Heart left ventricle (tissue), 16 donors: ENCODE measurements around the gene MICAL3. TPM values are rescaled to one million over a fixed set of nuclear protein-coding genes. Genes with fewer than 3 reads are reported as not detected.

ENCODE experiments used
- ATAC-seq, 4 donors: fragments of 200-7000 bp; cut with Tn5 transposase; one replicate each; pipeline ENCODE4 v1.9.1; 2020 to 2022; ENCODE audit warnings: moderate library complexity in 4 of 4, mild to moderate bottlenecking in 3 of 4, moderate number of reproducible peaks in 1 of 4
- DNase-seq, 5 donors: peaks; one replicate each; pipeline ENCODE4 v3.0.0-alpha.2; 2020
- H3K27ac ChIP-seq, 12 donors: fragments of 200-600 bp; sonication (generic) in 4 of 12; one replicate each; pipeline versions ENCODE4 v1.5.0 to v1.8.0; 2016 to 2022; ENCODE audit warnings: mild to moderate bottlenecking in 2 of 12
- H3K27me3 ChIP-seq, 9 donors: fragments of 200-600 bp; sonication (generic) in 2 of 9; one replicate each; pipeline versions ENCODE4 v1.5.1 to v1.8.0; 2016 to 2022; ENCODE audit warnings: mild to moderate bottlenecking in 3 of 9
- H3K36me3 ChIP-seq, 9 donors: fragments of 200-600 bp; sonication (generic) in 2 of 9; one replicate each; pipeline versions ENCODE4 v1.5.0 to v1.8.0; 2018 to 2022; ENCODE audit warnings: mild to moderate bottlenecking in 2 of 9
- H3K4me1 ChIP-seq, 12 donors: fragments of 200-600 bp; sonication (generic) in 4 of 12; one replicate each; pipeline versions ENCODE4 v1.5.0 to v1.8.0; 2016 to 2022; ENCODE audit warnings: mild to moderate bottlenecking in 3 of 12
- H3K4me3 ChIP-seq, 12 donors: fragments of 200-600 bp; sonication (generic) in 4 of 12; one replicate each; pipeline versions ENCODE4 v1.5.0 to v1.8.0; 2017 to 2022; ENCODE audit warnings: mild to moderate bottlenecking in 9 of 12, moderate library complexity in 4 of 12
- H3K9me3 ChIP-seq, 12 donors: fragments of 200-600 bp; sonication (generic) in 4 of 12; one replicate each; pipeline versions ENCODE4 v1.5.0 to v1.8.0; 2016 to 2022; ENCODE audit warnings: mild to moderate bottlenecking in 1 of 12
- POLR2A ChIP-seq, 2 donors: fragments of 450-650 bp; IDR thresholded peaks; one replicate each; pipeline ENCODE4 v1.6.1; 2017; ENCODE audit warnings: antibody characterized with exemption in 2 of 2, mild to moderate bottlenecking in 2 of 2, moderate library complexity in 2 of 2
- WGBS, 4 donors: extraction: QIAGEN DNeasy Blood & Tissue Kit in 2 of 4; methylation state at CpG; one replicate each; pipeline versions ENCODE4 v1.1.5 to v1.1.7; 2013 to 2018; 5-methylcytosine and 5-hydroxymethylcytosine counted together
- intact Hi-C, 10 donors: fragments of 100-400 bp; cut with DNase I; formaldehyde crosslinking; loops; one replicate each; pipeline versions ENCODE4 v1.11.1 to v1.14.2; 2022
- polyA plus RNA-seq, 2 donors: library from polyadenylated mRNA; stranded (reverse); fragments of 200-250 nt; gene quantifications; one replicate each; pipeline ENCODE4 v1.2.3, GENCODE V29; 2013
- total RNA-seq, 9 donors: library from RNA; depleted of rRNA in 2 of 9; stranded (reverse); fragments of >200 nt in 2 of 9; fragmentation: NEBNext Ultra II Directional in 3 of 9; extraction: Animal tissue kit (Norgen Biotek cat#: 25700) in 3 of 9; gene quantifications; one replicate each; pipeline versions ENCODE4 v1.1.0 to v1.2.4, GENCODE V29; 2016 to 2023
- TF ChIP-seq, protein P1 (sequence below), 12 donors: fragments of 200-600 bp; sonication (generic) in 4 of 12; IDR thresholded peaks; one replicate each; pipeline versions ENCODE4 v1.5.0 to v1.8.0; 2018 to 2022; ENCODE audit warnings: antibody characterized with exemption in 12 of 12, mild to moderate bottlenecking in 5 of 12
- donor health status: ischemic (EF 13 %, LVEDD 7.1; RV severe dilation, severe dysfunction).
- donor health status: healthy with polysubstance abuse.
- donor health status: DM: no; HTN: yes; CAD: no.
- donor health status: DM: no; HTN: no; CAD: no.
- donor health status: ischemic (EF 25% LVEDD 6.9; RV normal size, moderate dysfunction).
- donor health status: ischemic (EF 25% LVEDD 5.7; RV mildly dilated, moderate dysfunction).
- donor health status: healthy.
- donor health status: DM: yes; HTN: yes; CAD: no.
- donor health status: ischemic (EF 35%, LVEDD 5.7; RV mildly dilated, moderate dysfunction).
- donor health status: nonischemic (EF 11% LVEDD 7.7; RV severe dilation, severe dysfunction).
- donor health status: DM: yes; HTN: yes; CAD: no.
- donor health status: PGD.
- donor health status: ischemic (EF 29% LVEDD 5.4; RV normal size, mild dysfunction).
- donor health status: nonischemic (EF 23%, LVEDD 6.1; RV moderate dilation, normal function).

MICAL3 gene
- total and polyA plus RNA-seq, 11 donors = 41.3 to 125 (median 83.3) TPM

DNA sequence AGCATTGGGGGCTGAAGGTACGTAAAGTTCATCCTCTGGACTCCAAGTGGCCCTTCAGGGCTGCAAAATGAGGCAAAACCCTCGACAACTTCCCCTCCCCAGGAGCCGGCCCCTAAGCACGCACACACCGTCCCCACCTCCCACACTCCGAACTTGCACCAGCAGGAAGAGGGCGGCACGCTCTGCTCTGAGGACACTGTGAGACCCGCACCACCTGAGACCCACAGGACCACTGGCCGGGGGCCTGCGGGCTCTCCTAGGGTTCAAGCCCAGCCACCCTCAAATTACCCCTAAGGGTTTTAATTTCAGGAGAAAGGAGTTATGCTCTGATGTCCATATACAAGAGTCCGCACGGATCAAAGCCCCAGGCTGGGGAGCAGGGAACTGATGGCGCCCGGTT is 200.4 kb downstream of the MICAL3 start:
- H3K4me3 ChIP-seq = no peak overlapping the region
- intact Hi-C loops = no loop called here
- peaks cover 0 to 66% (median 49%) of the 10 kb centered on the region in 9 donors for H3K36me3 ChIP-seq
- DNase-seq (no peak), ATAC-seq (no peak)
- WGBS, 4 donors = 87 to 95% (median 91%) methylated on average over 12 to 15 of the region's 15 CpGs
- H3K9me3 ChIP-seq = no peaks in the 10 kb centered on the region
- peaks cover 0 to 19% (median 0%) of the 10 kb centered on the region in 12 donors for H3K4me1 ChIP-seq
- TF ChIP-seq, protein P1, sequence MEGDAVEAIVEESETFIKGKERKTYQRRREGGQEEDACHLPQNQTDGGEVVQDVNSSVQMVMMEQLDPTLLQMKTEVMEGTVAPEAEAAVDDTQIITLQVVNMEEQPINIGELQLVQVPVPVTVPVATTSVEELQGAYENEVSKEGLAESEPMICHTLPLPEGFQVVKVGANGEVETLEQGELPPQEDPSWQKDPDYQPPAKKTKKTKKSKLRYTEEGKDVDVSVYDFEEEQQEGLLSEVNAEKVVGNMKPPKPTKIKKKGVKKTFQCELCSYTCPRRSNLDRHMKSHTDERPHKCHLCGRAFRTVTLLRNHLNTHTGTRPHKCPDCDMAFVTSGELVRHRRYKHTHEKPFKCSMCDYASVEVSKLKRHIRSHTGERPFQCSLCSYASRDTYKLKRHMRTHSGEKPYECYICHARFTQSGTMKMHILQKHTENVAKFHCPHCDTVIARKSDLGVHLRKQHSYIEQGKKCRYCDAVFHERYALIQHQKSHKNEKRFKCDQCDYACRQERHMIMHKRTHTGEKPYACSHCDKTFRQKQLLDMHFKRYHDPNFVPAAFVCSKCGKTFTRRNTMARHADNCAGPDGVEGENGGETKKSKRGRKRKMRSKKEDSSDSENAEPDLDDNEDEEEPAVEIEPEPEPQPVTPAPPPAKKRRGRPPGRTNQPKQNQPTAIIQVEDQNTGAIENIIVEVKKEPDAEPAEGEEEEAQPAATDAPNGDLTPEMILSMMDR (IDR thresholded peaks at IDR 0.05) = no peak
- TF ChIP-seq POLR2A (IDR thresholded peaks at IDR 0.05) = no peak
- no peaks in the 10 kb centered on the region for H3K27me3 ChIP-seq
- peak overlapping the region in 5 of 12 donors; percentile 26 to 66 (median 49) for H3K27ac ChIP-seq

DNA sequence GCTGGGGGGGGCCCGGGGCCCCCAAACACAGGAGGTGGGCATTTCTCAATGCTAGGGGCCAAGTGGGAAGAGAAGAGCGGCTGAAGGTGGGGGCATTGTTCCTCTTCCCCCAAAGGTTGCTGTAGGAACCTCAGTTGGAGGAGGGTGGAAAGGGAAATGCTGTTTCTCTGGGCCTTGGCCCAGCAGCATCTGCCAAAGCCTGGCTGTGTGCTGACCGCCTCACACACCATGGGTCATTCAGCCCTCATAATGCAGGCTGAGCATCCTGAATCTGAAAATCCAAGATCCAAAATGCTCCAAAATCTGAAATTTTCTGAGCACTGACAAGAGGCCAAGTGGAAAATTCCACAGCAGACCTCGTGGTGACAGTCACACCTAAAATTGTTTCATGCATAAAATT is 201.1 kb downstream of the MICAL3 start:
- peaks cover 0 to 12% (median 0%) of the 10 kb centered on the region in 12 donors for H3K4me1 ChIP-seq
- TF ChIP-seq, protein P1 (IDR thresholded peaks at IDR 0.05) = no peak
- TF ChIP-seq POLR2A (IDR thresholded peaks at IDR 0.05) = no peak
- H3K27me3 ChIP-seq = no peaks in the 10 kb centered on the region
- DNase-seq (no peak), ATAC-seq (no peak)
- peaks cover 0 to 70% (median 56%) of the 10 kb centered on the region in 9 donors for H3K36me3 ChIP-seq
- H3K27ac ChIP-seq = no peak overlapping the region
- H3K4me3 ChIP-seq = no peak overlapping the region
- WGBS, 4 donors = 92 to 98% (median 94%) methylated on average over 4 of the region's 4 CpGs
- no peaks in the 10 kb centered on the region for H3K9me3 ChIP-seq
- intact Hi-C loops = no loop called here

DNA sequence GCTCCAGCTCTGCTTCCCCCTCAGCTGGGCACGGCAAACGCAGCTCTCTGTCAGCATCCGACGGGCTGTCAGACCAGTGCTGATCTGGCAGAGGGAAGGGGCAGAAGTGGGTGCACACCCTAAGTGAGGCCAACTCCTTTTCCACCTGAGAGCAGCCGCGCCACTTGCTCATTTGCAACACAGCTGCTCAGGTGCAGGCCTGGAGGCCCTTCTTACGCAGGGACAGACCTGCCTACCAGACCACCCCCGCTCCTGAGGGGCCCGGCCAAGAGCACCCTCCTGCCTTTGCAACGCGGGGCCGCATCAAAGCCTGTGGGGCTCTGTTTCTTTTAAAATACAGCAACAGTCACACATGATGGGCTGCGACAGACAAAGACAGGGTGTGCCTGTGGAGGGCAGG is 202.3 kb downstream of the MICAL3 start:
- intact Hi-C loops = no loop called here
- peaks cover 0 to 11% (median 0%) of the 10 kb centered on the region in 12 donors for H3K4me1 ChIP-seq
- ATAC-seq = no peak
- H3K27ac ChIP-seq = no peak overlapping the region
- DNase-seq = no peak
- H3K4me3 ChIP-seq = no peak overlapping the region
- H3K9me3 ChIP-seq = no peaks in the 10 kb centered on the region
- peaks cover 0 to 70% (median 59%) of the 10 kb centered on the region in 9 donors for H3K36me3 ChIP-seq
- WGBS, 4 donors = 90 to 94% (median 91%) methylated on average over 8 to 13 of the region's 13 CpGs
- no peaks in the 10 kb centered on the region for H3K27me3 ChIP-seq
- TF ChIP-seq, protein P1 (IDR thresholded peaks at IDR 0.05) = no peak
- no peak for TF ChIP-seq POLR2A (IDR thresholded peaks at IDR 0.05)

DNA sequence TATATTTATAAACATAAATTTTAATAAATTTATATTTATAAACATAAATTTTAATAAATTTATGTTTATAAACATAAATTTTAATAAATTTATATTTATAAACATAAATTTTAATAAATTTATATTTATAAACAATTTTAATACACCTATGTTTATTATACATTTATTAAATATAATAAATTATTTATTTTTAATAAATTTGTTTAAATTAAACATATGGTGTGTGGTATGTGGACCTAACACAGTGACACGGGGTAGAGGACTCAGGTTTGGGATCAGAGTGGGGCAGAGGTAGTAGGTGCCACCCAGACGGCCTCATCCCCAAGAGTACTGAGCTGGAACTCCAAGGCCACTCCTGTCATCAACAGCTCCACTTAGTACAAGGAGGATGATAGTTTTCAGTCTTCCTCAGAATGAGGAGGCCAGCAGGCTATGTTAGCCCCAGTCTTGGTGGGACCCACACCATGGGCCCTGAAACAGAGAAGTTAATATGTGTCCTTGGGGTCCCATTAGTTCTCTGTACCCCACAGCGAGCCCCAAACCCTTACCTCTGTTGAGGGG is 203.4 kb downstream of the MICAL3 start:
- Histone ChIP-seq H3K4me3 (no peak overlapping the region), H3K27ac (no peak overlapping the region), H3K27me3 (no peaks in the 10 kb centered on the region), H3K9me3 (no peaks in the 10 kb centered on the region), H3K36me3 (peaks cover 0 to 70% (median 60%) of the 10 kb centered on the region in 9 donors), H3K4me1 (peaks cover 0 to 11% (median 0%) of the 10 kb centered on the region in 12 donors)
- intact Hi-C loops = no loop called here
- 92 to 94% (median 93%) methylated on average over 3 of the region's 3 CpGs for WGBS, 4 donors
- DNase-seq (no peak), ATAC-seq (no peak)
- TF ChIP-seq, protein P1 (IDR thresholded peaks at IDR 0.05) = no peak
- TF ChIP-seq POLR2A (IDR thresholded peaks at IDR 0.05) = no peak
